HG02571 (cell line): ENCODE results near the gene DNAJC27.

Source experiments
- ATAC-seq: cut with Tn5 transposase; IDR thresholded peaks from one replicate; pipeline ENCODE4 v1.9.1; 2021; ENCODE audit warnings: mild to moderate bottlenecking, moderate library complexity; ENCODE audit not compliant: unreplicated experiment

DNAJC27 gene

GRCh38 chr2:24926602-24927252 is 45.0 kb downstream of the DNAJC27 start:
- ATAC-seq = no peak

GRCh38 chr2:24926220-24926601 is 45.5 kb downstream of the DNAJC27 start:
- no peak for ATAC-seq

GRCh38 chr2:24925815-24926214 is 45.9 kb downstream of the DNAJC27 start:
- ATAC-seq = no peak

GRCh38 chr2:24924732-24925131 is 47.0 kb downstream of the DNAJC27 start:
- ATAC-seq = no peak

- ATAC-seq = no peak
Measured at GRCh38 chr2:24924266-24924665, 47.5 kb downstream of the DNAJC27 start.

GRCh38 chr2:24923106-24923505 is 48.6 kb downstream of the DNAJC27 start:
- ATAC-seq = no peak

- no peak for ATAC-seq
Measured at GRCh38 chr2:24922556-24922955, 49.2 kb downstream of the DNAJC27 start.

- ATAC-seq = no peak
Measured at GRCh38 chr2:24920809-24921441, 50.8 kb downstream of the DNAJC27 start.

GRCh38 chr2:24920098-24920808 is 51.5 kb downstream of the DNAJC27 start, which contains the start of gene ADCY3:
Gene ADCY3 (minus strand): TSS chr2:24920237. CDS start chr2:24918987, 1,250 bp downstream.
- peak; percentile 41 for ATAC-seq

GRCh38 chr2:24919506-24920097 is 52.2 kb downstream of the DNAJC27 start:
- peak; percentile 23 for ATAC-seq

- no peak for ATAC-seq
Measured at GRCh38 chr2:24919037-24919505, 52.7 kb downstream of the DNAJC27 start.

GRCh38 chr2:24918326-24919036 is 53.3 kb downstream of the DNAJC27 start:
- no peak for ATAC-seq

- ATAC-seq = no peak
Measured at GRCh38 chr2:24917731-24918325, 53.9 kb downstream of the DNAJC27 start.

- ATAC-seq = no peak
Measured at GRCh38 chr2:24917086-24917485, 54.7 kb downstream of the DNAJC27 start.

- no peak for ATAC-seq
Measured at GRCh38 chr2:24915796-24916195, 56.0 kb downstream of the DNAJC27 start.

- no peak for ATAC-seq
Measured at GRCh38 chr2:24915175-24915574, 56.6 kb downstream of the DNAJC27 start.

GRCh38 chr2:24914713-24915112 is 57.0 kb downstream of the DNAJC27 start:
- no peak for ATAC-seq

- ATAC-seq = no peak
Measured at GRCh38 chr2:24913911-24914310, 57.8 kb downstream of the DNAJC27 start.

- ATAC-seq = no peak
Measured at GRCh38 chr2:24912986-24913385, 58.8 kb downstream of the DNAJC27 start.

GRCh38 chr2:24912523-24912922 is 59.2 kb downstream of the DNAJC27 start:
- ATAC-seq = no peak
